NCI-H187 (cell line): ENCODE measurements around the gene LIAS.
A peak's percentile ranks its signal among the peaks of the same experiment; 100 is the strongest.
"Not testable (repeated sequence)": the region's sequence is repeated elsewhere in the genome, so short reads cannot be mapped to it uniquely, and the experiment has no call there.

ENCODE experiments used
- DNase-seq, 2 experiments: peaks; one replicate each; lab custom pipeline; 2025; lab: John Stamatoyannopoulos, UW

Gene LIAS

DNA sequence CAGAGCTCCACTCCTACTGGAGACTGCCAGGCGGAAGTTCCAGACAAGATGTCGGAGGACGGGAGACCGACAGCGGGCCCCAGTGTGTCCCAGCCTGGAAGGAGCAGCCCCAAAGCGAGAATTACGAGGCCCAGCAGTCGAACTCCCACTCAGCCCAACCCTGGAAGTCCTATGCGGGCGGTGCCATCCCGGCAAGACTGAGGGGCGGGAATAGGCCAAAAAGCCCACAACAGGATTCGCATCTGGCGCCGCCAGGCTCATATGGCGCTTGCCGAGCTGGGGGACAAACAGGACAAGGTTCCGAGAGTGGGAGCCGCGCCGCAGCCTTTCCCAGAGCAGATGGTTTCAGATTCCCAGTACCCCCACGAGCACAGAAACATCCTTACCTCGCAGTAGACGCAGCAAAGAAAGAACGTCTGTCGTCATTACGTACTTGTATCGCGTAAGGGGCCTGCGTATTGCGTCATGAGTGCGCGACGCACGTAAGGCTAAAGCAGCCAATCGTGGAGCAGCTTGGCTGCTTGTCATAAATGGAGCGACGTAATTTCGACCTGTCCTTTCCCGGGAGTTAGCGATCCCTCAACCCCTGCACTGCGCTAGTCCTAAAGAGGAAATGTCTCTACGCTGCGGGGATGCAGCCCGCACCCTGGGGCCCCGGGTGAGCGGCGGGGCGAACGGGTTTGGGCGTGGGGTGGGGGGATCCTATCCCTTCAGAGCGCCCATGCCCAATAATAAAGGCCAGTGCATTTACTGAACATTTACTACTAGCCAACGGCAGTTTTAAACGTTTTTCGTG is at the start of gene LIAS, which contains the start of gene RPL9:
Gene LIAS, plus strand, starts transcription at position 552 of the 796 bp plus-strand sequence. Its CDS starts 62 bp downstream, at position 614.
Gene RPL9, minus strand, starts transcription at position 418 of the 796 bp plus-strand sequence. CDS start 483 bp downstream, outside the sequence.
- peak; percentile 96 to 97 for DNase-seq

DNA sequence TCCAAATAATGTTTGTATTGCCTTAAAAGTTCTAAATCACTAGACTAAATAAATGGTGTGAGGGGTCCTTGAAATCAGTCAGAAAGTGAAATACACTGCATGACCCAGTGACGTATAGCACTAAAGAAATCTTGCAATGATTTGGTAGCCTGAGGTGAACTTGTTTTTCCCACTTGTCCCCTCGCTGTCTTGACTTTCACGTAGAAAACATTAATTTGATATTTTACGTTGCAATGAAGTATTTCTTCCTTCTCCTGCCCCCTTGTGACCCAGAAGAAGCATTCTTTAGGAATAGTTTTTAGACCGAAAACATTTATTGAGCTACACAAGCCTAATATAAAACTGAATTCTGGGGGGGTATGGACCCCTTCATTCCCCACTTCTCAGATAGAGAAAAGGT is 48.4 kb upstream of the LIAS start:
- no peak for DNase-seq

DNA sequence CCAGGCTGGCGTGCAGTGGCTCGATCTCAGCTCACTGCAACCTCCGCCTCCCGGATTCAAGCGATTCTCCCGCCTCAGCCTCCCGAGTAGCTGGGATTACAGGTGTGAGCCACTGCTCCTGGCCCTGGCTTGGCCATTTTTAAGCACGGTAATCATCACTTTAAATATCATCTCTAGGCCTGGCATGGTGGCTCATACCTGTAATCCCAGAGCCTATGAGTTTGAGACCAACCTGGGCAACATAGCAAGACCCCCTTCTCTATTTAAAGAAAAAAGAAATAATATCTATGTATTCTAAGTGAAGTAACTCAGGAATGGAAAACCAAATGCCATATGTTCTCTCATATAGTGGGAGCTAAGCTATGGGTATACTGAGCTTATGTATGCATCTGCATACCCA is 47.3 kb upstream of the LIAS start:
- DNase-seq = not testable (repeated sequence)

DNA sequence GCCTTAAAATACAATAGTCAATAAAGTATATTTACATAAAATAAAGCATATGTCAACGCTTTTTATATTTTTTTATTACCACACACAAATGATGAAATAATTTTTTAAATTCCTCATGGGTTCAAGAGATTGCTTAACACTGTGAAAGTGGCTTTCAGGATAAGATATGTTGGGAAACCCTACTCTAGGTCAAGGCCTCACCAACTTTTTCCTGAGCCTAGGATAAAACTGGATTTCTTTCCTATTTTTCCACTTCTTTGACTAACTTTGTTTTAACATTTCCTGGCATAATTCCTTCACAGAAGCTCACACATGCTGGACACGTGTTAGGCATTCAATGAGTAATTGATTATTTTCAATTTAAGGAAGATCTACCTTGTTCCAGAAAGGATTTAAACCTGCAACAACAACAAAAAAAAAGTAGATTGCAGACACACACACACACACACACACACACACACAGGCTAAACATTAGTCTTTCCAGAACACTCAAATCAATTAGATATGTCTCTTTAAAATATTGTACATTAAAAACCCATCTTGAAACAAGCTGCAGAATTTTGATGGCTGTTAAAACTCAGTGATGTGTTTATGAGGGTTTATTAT is 43.1 kb upstream of the LIAS start:
- no peak for DNase-seq

DNA sequence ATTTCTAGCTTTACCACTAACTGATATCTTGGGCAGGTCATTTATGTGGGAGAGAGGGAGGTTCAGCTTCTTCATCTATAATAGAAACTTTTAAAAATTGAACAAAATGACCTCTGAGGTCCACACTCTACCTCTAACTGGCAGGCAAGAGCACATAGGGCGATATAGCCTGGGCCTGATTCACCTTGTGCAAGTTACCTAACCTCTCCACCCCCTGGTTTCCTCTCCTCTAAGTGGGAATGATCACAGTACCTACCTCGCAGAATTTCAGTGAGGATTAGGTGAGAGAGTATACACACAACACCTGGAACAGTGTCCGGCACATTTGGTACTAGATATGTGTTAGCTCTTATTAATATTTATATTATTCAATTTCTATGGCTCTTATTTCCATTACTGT is 36.6 kb upstream of the LIAS start:
- DNase-seq = no peak

DNA sequence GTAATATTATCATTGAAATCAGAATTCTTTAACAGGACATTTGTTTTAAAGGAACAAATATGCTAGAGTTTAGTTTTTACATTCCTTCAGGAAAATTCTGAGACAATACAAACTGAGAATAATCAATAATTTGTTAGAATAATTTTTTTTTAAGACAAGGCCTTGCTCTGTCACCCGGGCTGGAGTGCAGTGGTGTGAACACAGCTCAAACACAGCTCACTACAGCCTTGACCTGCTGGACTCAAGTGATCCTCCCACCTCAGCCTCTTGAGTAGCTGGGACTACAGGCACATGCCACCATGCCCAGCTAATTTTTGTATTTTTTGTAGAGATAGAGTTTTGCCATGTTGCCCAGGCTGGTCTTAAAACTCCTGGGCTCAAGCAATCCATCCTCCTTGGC is 33.6 kb upstream of the LIAS start:
- not testable (repeated sequence) for DNase-seq

DNA sequence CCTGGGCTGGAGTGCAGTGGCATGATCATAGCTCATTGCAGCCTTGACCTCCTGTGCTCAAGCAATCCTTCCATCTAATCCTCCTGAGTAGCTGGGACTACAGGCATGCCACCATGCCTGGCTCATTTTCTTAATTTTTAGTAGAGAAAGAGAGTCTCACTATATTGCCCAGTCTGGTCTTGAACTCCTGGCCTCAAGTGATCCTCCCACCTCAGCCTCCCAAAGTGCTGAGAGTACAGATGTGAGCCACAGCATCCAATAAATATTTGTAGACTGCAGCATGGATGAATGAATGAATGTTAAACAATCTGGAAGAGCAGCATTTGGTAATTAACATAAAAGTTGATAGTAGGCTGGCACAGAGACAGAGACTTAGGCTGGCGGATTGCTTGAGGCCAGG is 32.1 kb upstream of the LIAS start:
- no peak for DNase-seq

DNA sequence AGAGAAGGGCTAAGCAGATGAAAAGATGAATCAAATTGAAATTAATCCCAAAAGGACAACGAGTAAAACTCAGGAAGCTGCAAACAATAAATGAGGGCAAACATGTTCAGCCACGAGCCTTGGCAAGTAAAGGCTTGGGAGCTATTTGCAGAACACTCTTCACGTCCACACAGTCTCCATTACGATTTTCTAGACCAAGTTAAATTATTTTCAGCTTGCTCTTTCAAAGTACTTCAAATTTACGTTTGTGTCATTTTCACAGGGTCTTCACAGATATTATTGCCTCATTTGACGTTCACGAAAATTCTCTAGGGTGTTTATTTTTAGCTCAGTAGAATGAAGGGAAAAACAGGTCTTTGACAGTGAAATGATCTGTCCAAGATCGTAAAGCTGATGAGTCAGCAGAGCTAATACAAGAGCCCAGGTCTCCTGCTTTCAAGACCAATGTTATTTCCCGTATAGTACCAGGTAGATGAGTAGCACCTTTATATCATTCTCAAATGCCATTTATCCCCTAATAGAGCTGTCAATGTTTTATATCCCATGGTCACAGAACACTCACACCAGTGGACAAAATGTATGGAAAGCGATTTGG is 31.2 kb upstream of the LIAS start:
- DNase-seq = no peak

DNA sequence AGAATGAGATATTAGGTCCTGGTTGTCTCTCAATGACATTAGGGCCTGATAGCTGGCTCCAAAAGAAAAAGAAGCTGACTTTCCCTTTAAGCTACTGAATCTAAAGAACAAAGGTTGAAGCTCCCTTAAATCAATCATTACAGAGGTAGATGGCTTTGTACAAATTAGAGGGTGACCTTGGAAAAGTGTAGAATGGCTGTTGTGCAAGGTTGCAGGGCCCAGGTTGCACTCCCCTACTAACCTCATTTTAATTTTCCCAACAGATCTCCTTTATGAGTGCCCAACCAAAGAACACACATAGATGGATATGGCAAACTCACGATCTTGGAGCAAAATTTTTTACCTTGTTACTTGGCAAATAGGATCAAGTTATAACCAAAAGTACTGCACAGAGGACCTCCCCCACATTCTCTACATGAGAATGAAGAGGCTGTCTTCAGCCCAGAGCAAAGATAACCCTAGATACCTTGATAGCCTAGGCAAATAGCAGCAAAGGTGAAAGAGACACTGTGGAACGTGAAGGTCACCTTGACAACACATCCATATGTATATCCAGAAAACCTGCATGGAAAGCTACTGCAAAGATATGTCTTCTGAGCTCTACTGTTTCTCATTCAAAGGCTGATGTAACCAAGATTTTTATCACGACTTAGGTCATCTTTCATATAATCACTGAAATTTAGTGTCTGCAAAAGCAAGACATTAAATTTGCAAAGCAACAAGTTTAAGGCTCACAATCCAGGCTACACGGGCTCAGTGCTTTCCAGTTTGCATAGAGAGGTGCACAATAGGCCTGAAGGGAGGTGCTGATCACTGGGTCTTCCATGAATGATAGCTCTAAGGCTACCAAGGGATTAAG is 29.2 kb upstream of the LIAS start:
- no peak for DNase-seq

DNA sequence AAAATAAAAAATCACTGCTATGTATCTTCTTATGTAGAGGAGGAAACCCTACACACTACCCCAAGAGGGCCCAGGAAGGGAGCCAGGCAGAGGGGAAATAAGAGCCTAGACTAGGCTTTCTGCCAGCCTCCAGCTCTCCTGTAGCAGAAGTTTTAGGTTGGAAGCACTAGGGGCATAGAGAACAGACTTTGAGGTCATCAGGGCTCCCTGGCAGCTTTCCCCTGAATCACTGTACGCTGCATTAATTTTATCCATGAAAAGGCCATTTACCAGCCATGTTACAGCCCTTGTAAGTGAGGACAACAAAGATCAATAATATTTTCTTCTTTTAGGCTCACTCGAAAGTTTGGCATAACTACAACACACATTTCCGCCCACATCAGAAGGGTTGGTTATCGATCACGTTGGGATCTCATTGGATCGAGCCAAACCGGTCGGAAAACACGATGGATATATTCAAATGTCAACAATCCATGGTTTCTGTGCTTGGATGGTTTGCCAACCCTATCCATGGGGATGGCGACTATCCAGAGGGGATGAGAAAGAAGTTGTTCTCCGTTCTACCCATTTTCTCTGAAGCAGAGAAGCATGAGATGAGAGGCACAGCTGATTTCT is 24.9 kb upstream of the LIAS start:
- no peak for DNase-seq

DNA sequence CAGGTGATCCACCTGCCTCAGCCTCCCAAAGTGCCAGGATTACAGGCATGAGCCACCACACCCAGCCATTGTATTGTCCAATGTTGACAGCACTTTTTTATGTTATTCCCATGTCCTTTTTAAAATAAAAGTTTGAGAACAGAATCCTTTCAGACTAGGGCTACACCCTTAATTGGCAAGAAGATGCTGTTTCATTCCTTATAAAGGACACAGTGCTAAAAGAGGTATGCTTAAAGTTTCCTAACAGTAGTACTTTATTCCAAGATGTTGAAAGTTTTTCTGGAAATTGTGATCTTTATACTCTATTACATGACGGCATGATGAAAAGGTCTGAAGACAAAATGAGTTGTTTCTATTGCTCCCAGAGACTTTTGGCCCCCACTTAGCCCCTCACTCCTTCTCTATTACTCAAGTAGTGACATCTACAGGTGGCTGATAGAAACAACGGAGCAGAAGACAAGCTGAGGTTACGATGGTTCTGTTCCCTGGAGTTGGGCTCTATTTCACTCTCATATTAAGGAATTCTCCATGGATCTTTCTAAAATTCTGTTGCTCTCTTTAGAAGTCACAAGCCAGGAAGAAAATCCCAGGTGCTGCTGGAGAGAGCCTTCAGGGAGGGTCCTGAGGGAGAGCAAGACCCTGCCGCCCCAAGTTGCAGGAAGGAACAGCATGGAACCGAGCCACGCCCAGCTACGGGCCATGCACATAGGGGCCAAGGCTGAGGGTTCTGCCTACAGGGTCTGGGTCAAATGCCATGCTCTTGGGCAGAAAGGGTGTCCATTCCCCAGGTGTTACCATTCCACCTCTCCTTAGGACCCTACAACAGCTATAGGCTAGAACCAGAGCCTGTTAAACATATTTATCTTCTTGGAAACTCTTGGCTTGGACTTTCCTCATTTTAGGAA is 22.9 kb upstream of the LIAS start:
- no peak for DNase-seq

DNA sequence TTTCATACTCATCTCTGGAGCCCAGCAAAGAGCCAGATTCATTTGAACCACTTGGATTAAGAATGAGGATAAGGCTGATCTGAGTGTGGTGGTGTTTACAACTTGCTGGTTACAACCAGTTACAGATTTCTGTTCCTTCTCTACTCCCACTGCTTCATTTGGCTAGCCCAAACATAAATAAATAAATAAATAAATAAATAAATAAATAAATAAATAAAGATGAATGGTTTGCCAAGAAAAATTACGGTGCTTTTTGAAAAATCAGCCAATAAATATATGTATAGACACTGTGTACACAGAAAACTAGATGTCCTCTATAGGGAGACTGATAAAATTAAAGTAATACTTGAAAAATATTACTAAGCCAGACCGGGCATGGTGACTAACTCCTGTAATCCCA is 17.3 kb upstream of the LIAS start:
- DNase-seq = no peak

DNA sequence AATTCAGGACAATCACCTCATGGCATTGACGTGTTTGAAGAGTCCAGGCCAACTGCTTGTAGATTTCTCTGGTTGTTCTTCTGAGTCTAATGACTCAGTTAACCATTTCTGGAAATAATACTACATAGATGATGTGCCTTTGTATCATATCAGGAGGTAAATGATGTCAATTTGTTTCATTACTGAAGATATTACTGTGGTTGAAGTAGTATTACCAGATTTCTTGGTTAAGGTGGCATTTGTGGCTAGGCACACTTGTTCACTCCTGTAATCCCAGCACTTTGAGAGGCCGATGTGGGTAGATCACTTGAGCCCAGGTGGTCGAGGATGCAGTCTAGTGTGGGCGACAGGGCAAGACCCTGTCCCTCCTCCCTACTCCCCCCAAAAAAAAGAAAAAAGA is 15.9 kb upstream of the LIAS start:
- DNase-seq = no peak

DNA sequence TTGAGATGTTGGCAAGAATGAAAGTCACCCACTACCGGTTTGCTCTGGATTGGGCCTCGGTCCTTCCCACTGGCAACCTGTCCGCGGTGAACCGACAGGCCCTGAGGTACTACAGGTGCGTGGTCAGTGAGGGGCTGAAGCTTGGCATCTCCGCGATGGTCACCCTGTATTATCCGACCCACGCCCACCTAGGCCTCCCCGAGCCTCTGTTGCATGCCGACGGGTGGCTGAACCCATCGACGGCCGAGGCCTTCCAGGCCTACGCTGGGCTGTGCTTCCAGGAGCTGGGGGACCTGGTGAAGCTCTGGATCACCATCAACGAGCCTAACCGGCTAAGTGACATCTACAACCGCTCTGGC is 12.4 kb upstream of the LIAS start:
- DNase-seq = no peak

DNA sequence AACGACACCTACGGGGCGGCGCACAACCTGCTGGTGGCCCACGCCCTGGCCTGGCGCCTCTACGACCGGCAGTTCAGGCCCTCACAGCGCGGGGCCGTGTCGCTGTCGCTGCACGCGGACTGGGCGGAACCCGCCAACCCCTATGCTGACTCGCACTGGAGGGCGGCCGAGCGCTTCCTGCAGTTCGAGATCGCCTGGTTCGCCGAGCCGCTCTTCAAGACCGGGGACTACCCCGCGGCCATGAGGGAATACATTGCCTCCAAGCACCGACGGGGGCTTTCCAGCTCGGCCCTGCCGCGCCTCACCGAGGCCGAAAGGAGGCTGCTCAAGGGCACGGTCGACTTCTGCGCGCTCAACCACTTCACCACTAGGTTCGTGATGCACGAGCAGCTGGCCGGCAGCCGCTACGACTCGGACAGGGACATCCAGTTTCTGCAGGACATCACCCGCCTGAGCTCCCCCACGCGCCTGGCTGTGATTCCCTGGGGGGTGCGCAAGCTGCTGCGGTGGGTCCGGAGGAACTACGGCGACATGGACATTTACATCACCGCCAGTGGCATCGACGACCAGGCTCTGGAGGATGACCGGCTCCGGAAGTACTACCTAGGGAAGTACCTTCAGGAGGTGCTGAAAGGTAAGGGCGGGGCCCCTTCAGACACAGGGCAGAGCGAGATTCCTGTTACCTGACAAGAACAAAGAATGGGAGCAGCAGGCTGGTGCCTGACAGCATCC is 11.8 kb upstream of the LIAS start:
- DNase-seq = no peak

DNA sequence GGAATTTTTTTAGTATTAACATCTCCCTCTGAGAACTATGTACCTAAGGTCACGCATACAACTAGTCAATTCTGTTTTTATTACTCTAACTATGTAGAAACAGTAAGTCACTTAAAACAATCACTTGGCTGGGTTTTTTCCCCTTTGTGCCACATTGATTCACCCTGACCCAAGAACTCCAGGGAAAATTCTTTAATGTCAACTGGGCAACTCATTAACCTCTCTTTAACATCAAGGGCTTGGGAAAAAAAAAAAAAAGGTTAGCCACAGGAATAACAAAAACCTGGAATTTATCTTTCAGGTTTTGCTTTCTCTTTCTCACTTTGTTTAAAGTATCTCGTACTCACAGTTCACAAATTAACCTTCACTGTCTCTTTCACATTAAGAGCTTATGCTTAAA is 8.2 kb upstream of the LIAS start:
- no peak for DNase-seq

DNA sequence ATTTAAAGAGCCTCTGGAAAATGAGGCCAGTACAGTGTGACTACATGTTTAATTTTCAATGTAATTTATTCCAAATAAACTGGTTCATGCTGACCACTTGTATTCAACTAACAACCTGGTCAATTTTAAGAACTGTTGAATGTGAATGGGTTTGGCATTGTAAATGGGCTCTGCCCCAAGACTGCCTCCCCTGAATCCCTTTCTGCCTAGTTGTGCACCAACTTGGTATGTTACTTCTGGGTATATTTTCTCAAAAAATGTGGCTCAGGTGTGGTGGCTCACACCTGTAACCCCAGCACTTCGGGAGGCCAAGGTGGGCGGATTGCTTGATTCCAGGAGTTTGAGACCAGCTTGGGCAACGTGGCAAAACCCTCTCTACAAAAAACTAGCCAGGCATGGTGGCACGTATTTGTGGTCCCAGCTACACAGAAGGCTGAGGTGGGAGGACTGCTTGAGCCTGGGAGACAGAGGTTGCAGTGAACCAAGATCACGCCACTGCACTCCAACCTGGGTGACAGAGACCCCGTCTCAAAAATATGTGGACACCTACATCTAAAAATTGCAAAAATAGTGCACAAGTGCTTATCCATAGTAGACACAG is 7.3 kb upstream of the LIAS start:
- DNase-seq = no peak

DNA sequence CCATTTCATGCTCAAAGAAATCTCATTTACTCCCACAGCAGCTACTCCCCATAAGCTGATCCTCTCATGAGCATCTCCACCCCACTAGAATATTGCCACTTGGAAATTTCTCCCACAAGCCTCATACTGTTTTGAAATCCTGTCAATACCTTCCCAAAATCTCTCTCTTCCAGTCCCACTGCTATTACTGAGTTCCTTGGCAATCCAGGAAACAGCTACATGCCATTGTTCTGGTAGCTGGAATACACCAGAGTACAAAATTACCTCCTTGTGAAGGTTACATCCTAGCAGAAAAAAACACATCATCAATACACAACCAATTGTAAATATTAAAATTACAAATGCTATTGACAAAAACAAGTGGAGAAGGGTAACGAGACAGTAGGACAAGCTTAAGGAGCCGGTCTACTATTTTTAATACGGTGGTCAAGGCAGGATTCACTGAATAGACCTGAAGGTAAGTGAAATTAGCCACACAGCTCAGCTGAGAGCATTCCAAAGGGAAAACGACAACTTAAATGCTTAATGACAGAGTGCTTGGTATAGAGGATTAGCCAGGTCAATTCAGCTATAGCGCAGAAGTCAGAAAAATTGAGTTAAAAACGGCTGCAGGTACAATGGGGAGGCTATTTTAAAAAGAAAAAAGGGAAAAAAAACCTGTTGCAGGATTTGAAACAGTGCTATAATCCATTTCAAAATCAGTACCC is 6.5 kb upstream of the LIAS start:
- DNase-seq = no peak
